ENCODE data around the gene DNAI7. TPM values are rescaled to one million over a fixed set of nuclear protein-coding genes. Genes with fewer than 3 reads are reported as not detected.

Gene DNAI7
- total and polyA plus RNA-seq, 8 donors, result 0.63 to 2.0 (median 0.91) TPM

DNA sequence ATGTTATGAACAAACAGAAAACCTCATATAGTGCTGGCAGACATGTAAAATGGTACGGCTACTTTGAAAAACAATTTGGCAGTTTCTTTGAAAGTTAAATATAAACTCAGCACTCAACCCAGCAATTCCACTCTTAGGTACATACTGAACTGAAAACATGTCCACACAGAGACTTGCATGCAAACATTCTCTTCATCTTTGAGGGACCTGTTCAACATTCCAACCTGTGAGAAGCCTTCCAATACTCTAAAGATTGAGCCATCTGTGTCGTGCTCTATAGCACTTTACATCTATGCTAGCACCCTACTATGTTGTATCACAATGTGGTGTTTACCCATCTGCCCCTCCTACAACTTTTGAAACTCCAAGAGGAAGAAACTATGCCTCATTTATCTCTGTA, 79.3 kb downstream of the DNAI7 start:
- Histone ChIP-seq H3K27ac (peak overlapping the region in 1 of 4 donors; percentile 5), H3K9me3 (no peaks in the 10 kb centered on the region), H3K4me1 (no peaks in the 10 kb centered on the region), H3K36me3 (no peaks in the 10 kb centered on the region), H3K27me3 (no peaks in the 10 kb centered on the region), H3K4me3 (no peak overlapping the region)
- DNase-seq (no peak), ATAC-seq (peak; percentile 49 to 91 (median 72)), FAIRE-seq (no peak)
- TF ChIP-seq, protein P1, sequence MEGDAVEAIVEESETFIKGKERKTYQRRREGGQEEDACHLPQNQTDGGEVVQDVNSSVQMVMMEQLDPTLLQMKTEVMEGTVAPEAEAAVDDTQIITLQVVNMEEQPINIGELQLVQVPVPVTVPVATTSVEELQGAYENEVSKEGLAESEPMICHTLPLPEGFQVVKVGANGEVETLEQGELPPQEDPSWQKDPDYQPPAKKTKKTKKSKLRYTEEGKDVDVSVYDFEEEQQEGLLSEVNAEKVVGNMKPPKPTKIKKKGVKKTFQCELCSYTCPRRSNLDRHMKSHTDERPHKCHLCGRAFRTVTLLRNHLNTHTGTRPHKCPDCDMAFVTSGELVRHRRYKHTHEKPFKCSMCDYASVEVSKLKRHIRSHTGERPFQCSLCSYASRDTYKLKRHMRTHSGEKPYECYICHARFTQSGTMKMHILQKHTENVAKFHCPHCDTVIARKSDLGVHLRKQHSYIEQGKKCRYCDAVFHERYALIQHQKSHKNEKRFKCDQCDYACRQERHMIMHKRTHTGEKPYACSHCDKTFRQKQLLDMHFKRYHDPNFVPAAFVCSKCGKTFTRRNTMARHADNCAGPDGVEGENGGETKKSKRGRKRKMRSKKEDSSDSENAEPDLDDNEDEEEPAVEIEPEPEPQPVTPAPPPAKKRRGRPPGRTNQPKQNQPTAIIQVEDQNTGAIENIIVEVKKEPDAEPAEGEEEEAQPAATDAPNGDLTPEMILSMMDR (IDR thresholded peaks at IDR 0.05), result no peak
- WGBS, 2 donors, result 11 to 22% methylated on average over 2 of the region's 2 CpGs
- intact Hi-C loops (cut with DNase I), result no loop called here

DNA sequence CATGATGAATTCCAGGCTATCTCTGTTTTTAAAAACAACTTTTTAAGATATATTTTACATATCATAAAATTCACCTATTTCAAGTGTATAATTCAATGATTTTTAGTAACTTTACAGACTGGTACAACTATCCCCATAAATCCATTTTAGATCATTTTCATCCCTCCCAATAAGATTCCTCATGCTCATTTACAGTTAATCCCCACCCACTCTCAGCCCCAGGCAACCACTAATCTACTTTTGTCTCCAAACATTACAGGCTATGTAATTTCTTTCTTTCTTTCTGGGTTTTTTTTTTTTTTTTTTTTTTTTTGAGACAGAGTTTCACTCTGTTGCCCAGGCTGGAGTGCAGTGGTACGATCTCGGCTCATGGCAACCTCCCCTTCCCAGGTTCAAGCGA, 81.3 kb downstream of the DNAI7 start:
- TF ChIP-seq, protein P1 (IDR thresholded peaks at IDR 0.05), result no peak
- H3K4me1 ChIP-seq, result no peaks in the 10 kb centered on the region
- H3K36me3 ChIP-seq, result peaks cover 0 to 4% (median 0%) of the 10 kb centered on the region in 3 donors
- WGBS, 2 donors, result 99 to 100% methylated on average over 3 of the region's 3 CpGs
- no peak overlapping the region for H3K27ac ChIP-seq
- FAIRE-seq (no peak), DNase-seq (no peak), ATAC-seq (no peak)
- intact Hi-C loops (cut with DNase I), result no loop called here
- no peaks in the 10 kb centered on the region for H3K27me3 ChIP-seq
- no peak overlapping the region for H3K4me3 ChIP-seq
- H3K9me3 ChIP-seq, result no peaks in the 10 kb centered on the region

DNA sequence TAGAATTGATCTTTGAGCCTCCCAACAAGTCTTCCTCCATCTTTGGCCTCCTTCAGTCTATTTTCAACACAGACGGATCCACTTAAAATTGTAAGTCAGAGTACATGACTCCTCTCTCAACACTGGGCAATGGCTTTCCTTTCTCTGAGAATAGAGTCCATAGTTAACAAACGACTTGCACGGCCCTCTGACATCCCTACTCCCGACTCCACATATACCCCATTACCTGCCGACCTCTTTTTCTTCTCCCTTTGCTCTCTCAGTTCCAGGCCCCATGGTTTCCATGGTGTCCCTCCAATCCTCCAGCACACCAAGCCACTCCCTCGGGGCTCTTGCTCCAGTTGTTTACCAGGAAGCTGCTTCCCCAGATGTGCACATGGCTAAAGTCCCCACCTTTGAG, 84.7 kb downstream of the DNAI7 start:
- no peak for FAIRE-seq
- H3K27ac ChIP-seq, result no peak overlapping the region

DNA sequence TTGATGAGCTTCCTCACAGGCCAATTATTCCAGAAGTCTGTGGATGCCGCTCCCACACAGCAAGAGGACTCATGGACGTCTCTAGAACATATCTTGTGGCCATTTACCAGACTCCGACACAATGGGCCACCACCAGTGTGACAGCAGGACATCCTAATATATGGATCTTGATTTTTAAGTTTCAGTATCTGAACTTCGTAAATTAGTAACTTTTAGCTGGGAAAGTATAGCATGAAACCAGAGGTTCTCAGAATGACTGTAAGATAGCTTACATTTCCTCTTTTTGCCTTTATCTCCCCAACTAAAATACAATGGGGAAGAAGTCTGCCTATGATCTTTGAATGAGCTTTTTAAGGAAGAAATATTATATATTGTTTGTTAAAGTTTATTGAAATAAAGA, 87.0 kb downstream of the DNAI7 start:
- H3K4me3 ChIP-seq, result no peak overlapping the region
- intact Hi-C loops (cut with DNase I), result no loop called here
- DNase-seq, result no peak
- FAIRE-seq, result no peak
- WGBS, 2 donors, result 91 to 93% methylated on average over 4 of the region's 4 CpGs
- ATAC-seq, result no peak
- TF ChIP-seq, protein P1 (IDR thresholded peaks at IDR 0.05), result no peak
- H3K27ac ChIP-seq, result no peak overlapping the region
- H3K27me3 ChIP-seq, result no peaks in the 10 kb centered on the region
- no peaks in the 10 kb centered on the region for H3K4me1 ChIP-seq
- H3K9me3 ChIP-seq, result no peaks in the 10 kb centered on the region
- peaks cover 0 to 4% (median 0%) of the 10 kb centered on the region in 3 donors for H3K36me3 ChIP-seq

More for the DNA sequence above, 84.7 kb downstream of the DNAI7 start:
- 91 to 93% methylated on average over 6 of the region's 6 CpGs for WGBS, 2 donors
- Histone ChIP-seq H3K4me1 (no peaks in the 10 kb centered on the region), H3K27me3 (no peaks in the 10 kb centered on the region), H3K36me3 (peaks cover 0 to 4% (median 0%) of the 10 kb centered on the region in 3 donors), H3K4me3 (no peak overlapping the region), H3K9me3 (no peaks in the 10 kb centered on the region)
- TF ChIP-seq, protein P1 (IDR thresholded peaks at IDR 0.05), result no peak
- DNase-seq (no peak), ATAC-seq (no peak)
- intact Hi-C loops (cut with DNase I), result no loop called here

DNA sequence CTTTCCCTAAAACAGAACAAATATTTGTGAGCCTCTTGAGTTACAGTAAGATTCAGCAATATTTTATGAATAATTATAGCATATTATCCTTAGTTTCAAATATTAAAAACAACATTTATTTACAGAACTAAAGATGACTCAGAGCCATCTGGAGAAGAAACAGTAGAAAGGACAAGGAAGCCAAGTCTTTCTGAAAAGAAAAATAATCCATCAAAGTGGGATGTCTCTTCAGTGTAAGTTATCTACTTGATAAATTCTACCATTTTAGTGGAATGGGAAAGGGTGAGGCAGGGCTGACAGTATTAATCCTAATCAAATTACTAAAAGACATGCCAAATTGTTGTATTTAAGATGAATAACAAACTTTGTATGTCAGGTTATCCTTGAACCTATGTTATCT, 88.1 kb downstream of the DNAI7 start:
- H3K36me3 ChIP-seq, result peaks cover 0 to 10% (median 4%) of the 10 kb centered on the region in 3 donors
- no peaks in the 10 kb centered on the region for H3K9me3 ChIP-seq
- FAIRE-seq (no peak), ATAC-seq (no peak), DNase-seq (no peak)
- no peaks in the 10 kb centered on the region for H3K27me3 ChIP-seq
- no peak overlapping the region for H3K27ac ChIP-seq
- intact Hi-C loops (cut with DNase I), result no loop called here
- H3K4me3 ChIP-seq, result no peak overlapping the region
- TF ChIP-seq, protein P1 (IDR thresholded peaks at IDR 0.05), result no peak
- no peaks in the 10 kb centered on the region for H3K4me1 ChIP-seq
